Stimulated activated CD8-positive, alpha-beta memory T cell treated with anti-CD3 and anti-CD28 coated beads, Interleukin-4, amount 100 ng/mL, for 4 hours (primary cell): ENCODE results near the gene AURKA.
A peak's percentile ranks its signal among the peaks of the same experiment; 100 is the strongest.
"Not testable (repeated sequence)": the region's sequence is repeated elsewhere in the genome, so short reads cannot be mapped to it uniquely, and the experiment has no call there.

Source experiments
- DNase-seq, 2 donors: peaks; one replicate each; pipeline ENCODE4 v3.0.0-alpha.2; 2020; ENCODE audit warnings: low read depth in 2 of 2, low spot score in 1 of 2

Gene AURKA

DNA sequence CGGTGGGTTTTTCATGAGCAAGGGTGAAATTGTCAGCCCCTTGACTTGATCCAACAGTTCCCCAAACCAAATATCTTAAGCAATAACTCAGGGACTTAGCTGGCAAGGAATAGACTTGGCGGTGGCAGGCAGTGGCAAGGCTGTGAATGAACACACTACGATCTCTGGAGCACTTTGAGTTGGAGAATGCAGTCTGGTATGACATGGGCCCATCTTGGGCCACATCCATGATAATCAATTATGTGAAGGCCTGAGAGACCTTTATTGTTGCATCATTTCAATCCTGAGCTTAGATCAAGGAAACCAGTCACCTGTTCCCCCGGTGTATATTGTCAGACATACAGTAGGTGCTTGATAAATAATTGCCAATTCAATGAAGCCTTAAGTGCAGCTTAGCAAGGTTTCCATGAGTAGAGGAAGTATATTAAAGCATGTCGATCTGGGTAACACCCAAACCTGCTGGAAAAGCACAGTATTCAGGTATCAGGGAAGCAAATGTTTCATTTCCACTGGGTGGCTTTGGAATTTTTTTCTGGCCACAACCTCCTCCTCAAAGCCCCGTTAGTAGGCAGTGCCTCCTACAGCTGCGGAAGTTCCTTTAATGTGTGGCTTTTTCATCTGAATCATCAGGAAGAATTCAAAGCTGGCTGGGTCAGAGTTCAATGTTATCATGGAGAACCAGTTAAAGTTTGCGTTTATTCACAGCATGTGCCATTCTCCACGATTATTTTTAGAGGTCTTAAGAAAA lies 30.2 kb upstream of the AURKA start:
- no peak for DNase-seq

- no peak for DNase-seq
Measured at GRCh38 chr20:56420940-56421688, 29.1 kb upstream of the AURKA start.

GRCh38 chr20:56420028-56420427 lies 28.0 kb upstream of the AURKA start:
- no peak for DNase-seq

- DNase-seq = no peak
Measured at GRCh38 chr20:56418385-56418861, 26.4 kb upstream of the AURKA start.

DNA sequence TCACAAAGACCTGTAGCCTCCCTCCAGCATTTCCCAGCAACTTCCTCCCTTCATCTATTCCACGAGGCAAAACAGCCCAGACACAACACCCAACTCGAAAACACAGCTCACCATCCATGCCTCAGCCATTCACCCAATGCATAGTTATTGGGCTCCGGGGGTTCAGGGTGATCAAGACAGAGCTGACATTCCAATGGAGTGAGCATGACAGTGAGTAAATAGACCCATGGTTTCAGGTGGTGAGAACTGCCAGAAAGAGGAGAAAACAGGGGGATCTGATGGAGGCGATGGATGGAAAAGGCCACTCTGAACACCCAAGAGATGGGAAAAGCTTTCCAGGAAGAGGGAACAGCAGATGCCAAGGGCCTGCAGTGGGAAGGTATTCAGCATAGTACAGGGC lies 25.9 kb upstream of the AURKA start:
- DNase-seq = no peak

DNA sequence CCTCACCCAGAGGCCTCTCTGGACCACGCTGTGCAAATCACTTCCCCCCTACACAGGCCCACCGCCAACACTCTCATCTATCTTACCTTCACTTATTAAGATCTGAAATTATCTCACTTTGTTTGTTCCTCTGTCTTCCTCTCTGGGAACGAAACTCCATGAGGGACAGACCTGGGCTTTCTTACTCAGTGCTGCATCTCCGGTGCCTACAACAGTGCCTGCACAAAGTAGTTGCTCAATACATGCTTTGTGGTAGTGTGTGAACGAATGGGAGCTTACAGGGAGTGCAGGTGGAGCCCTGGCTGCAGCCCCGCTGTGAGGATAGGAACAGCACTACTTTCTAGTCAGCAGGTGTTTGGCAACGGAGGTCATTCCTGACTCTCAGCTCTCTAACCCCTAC lies 25.4 kb upstream of the AURKA start:
- no peak for DNase-seq

DNA sequence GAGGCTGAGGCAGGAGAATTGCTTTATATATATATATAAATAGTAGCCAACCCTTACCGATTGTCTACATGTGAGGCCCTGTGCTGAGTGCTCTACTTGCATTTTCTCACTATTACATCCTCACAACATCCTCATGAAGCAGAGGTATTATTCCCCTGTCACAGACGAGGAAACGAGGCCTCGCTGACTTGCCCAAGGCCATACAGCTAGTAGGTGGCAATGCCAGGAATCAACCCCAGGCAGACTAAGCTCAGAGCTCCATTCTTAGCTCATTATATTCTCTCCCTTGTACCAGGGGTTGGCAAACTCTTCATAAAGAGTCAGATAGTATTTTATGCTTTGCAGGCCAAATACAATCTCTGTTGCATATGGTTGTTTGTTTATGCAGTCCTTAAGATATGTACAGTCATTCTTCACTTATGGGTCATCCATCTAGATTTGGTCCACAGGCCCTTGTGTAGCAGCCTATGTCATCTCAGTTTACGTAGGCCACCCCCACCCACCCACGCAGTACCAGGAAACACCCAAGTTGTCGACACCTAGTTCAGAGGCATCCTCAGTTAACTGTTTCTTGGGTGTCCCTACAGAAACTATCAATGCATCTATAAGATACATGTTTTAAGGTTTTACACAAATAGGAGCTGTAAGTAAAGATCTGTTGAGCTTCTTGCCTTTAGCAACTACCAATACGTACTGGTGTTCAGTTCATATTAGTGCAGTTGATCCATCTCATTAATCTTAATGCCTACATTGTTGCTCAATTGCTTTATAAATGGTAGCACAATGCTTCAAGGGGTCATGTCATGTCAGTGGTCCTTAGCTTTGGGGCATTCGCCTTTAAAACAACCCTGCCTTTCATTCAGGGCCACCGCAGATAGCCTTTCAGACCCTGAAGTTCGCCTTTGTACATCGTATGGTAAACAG lies 23.1 kb upstream of the AURKA start:
- peak in 1 of 2 donors; percentile 46 for DNase-seq

- no peak for DNase-seq
Measured at GRCh38 chr20:56412949-56413348, 20.9 kb upstream of the AURKA start.

- DNase-seq = no peak
Measured at GRCh38 chr20:56412473-56412790, 20.4 kb upstream of the AURKA start.

GRCh38 chr20:56411759-56412472 lies 19.9 kb upstream of the AURKA start, which contains the start of gene CASS4:
CASS4 (plus strand) TSS chr20:56412260; CDS start chr20:56412459, 199 bp downstream.
- DNase-seq = no peak

- DNase-seq = not testable (repeated sequence)
Measured at GRCh38 chr20:56411287-56411686, 19.3 kb upstream of the AURKA start.

- DNase-seq = no peak
Measured at GRCh38 chr20:56409956-56410355, 17.9 kb upstream of the AURKA start.

DNA sequence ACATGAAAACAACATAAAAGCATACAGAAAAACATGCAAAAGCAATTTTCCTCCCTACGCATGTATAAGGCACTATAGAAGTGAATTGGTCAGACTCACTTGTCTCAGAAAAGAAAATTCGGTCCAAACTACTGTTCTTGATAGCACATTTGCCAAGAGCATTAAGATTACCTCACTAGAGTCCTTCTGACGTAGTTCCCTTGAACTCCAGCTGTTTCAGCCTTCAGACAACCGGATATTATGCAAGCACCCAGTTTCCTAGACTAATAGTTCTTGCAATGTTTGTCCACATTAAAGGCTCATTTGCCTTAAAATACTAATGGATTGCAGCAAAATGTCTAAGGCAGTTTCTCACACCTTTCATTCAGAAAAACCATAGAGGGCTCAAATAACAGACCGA lies 17.5 kb upstream of the AURKA start:
- no peak for DNase-seq

DNA sequence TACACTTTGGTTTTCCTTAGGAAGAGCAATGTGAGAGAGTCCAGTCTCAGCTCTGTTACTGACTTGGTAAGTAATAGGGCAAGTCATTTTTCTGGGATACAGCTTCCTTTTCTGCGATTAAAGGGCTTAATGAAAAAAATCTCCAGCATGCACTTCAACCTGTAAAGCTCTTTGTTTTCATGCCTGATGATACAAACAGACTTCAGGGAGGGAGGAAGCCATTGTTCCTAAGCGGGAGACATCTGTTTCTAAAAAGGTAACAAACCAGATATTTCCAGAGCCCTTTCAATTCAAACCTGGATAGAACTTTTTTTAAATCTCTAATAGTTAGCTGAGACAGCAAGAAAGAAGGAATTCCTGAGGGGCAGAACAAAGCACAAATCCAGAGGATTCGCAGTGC lies 14.9 kb upstream of the AURKA start:
- DNase-seq = no peak

GRCh38 chr20:56405356-56405755 lies 13.3 kb upstream of the AURKA start:
- DNase-seq = not testable (repeated sequence)

DNA sequence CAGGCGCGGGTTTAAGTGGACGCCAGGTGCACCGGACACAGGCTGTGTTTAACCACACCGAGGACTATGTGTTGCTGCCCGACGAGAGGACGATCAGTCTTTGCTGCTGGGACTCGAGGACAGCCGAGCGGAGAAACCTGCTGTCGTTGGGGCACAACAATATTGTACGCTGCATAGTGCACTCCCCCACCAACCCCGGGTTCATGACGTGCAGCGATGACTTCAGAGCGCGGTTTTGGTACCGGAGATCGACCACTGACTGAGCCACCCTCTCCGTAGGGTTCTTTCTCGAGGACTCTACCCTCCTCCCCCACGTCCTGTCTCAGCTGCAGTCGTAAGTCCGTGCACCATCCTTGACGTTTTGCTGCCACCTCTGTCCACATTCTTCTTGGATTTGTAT lies 11.4 kb upstream of the AURKA start:
- DNase-seq = no peak

GRCh38 chr20:56400001-56400640 lies 8.1 kb upstream of the AURKA start:
- peak; percentile 14 to 49 for DNase-seq

DNA sequence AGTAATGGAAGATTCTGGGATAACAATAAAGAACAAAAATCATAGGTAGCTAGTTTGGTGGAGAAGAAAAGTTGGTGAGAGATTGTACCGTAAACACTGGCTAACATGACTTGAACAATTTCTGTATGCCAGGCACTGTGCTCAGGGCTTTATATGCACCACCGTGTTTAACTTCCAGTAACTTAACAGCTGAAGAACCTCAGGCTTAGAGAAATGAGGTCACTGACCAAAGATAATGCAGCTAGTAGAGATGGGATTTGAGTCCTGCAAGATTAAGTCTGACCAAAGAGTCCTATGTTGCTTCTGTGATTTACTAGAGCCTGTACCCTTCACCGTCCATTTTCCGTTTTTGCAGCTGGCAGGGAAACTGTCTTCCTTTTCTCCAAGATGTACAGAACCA lies 3.2 kb upstream of the AURKA start:
- DNase-seq = no peak

DNA sequence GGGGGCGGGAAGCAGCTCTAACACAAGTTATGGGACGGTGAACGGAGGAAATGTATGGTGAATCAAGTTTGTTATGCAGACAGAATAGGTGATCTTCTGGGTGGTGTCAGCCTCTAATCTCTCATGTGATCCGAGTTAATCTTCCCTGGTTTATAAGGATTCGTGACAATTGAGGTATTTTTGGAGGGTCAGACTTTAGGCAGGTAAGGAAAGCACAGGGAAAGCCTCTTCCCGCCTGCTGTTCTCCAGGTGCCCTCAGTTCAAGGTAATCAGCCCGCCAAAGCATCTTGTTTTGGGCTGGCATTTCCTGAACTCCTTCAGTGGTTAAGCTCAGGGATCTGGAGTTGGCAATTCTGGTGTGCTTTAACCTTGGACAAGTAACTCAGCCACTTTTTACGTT lies 1.6 kb upstream of the AURKA start:
- no peak for DNase-seq

DNA sequence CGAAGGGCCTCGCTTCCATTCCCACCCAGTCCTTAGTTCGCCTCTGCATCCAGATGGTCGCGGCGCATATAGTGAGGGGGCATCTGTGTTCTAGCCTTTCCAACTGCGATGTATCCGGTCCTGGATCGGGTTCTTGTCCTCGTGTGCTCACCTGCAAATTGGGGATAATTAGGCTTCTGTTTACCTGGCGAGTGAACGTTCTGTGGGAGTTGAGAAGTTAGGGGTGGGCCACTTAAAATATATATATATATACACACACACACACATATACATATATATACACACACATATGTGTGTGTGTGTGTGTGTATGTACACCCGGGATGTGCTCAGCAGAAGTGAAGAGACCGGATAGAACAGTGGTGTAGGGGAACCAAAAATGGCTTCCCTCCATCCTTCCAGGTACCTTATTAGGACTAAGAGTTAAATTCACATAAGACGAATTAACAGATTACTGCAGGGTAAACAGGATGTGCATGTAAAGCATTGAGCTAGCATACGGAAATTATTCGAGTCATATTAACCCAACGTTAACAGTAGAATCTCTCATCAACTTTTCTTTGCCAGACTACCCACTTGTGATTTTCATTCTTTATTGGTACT lies 967 bp upstream of the AURKA start:
- no peak for DNase-seq
